ENCODE measurements around the gene NPY1R.

DNA sequence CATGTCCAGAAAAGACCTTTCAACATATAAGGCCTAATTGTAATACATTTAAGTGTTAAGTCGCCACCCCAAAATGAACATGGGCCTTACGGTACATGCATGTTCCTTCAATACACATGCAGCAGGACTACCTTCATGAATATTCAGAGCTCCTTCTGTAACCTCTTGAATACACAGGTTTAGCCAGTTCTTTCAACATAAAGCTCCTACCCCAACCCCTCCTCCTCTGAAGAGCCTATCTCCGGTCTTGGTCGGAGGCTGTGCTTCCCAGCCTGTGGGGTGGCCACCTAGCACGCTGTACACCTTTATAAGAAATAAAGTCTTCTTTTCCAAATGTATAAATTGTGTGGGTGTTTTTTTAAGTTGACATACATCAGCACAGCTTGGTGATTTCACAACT lies 39.6 kb upstream of the NPY1R start:
- TF ChIP-seq, protein P1, sequence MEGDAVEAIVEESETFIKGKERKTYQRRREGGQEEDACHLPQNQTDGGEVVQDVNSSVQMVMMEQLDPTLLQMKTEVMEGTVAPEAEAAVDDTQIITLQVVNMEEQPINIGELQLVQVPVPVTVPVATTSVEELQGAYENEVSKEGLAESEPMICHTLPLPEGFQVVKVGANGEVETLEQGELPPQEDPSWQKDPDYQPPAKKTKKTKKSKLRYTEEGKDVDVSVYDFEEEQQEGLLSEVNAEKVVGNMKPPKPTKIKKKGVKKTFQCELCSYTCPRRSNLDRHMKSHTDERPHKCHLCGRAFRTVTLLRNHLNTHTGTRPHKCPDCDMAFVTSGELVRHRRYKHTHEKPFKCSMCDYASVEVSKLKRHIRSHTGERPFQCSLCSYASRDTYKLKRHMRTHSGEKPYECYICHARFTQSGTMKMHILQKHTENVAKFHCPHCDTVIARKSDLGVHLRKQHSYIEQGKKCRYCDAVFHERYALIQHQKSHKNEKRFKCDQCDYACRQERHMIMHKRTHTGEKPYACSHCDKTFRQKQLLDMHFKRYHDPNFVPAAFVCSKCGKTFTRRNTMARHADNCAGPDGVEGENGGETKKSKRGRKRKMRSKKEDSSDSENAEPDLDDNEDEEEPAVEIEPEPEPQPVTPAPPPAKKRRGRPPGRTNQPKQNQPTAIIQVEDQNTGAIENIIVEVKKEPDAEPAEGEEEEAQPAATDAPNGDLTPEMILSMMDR (conservative IDR thresholded peaks at IDR 0.05; ENCODE audit: low read depth, low read length): no peak
- no peak for TF ChIP-seq EZH2phosphoT487 (IDR thresholded peaks at IDR 0.05; ENCODE audit: borderline replicate concordance, low read length)
